GM21737 (cell line): ENCODE results near the gene ANO8.

ENCODE experiments used
- ATAC-seq: cut with Tn5 transposase; IDR thresholded peaks from one replicate; pipeline ENCODE4 v1.9.1; 2021; ENCODE audit warnings: mild to moderate bottlenecking, moderate library complexity; ENCODE audit not compliant: unreplicated experiment

ANO8 gene

DNA sequence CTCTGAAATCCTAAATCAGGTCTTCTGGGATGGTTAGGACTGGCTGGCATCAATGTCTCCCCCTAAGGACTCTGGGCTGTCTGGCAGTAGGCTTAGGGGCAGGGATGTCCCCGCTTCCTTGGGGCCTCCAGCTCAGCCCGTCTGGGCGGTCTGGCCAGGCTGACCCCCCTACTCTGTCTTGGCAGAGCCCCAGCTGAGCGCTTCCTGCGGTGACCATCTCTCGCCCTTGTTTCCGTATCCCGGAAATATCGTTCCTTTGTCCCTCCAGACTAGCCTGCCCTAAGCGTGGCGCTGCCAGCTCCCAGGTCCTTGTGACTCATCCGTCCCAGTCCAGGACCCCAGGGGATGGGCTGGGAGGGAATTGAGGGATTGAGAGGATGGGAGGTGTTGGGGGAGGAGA lies 14.0 kb upstream of the ANO8 start:
- ATAC-seq, result no peak

DNA sequence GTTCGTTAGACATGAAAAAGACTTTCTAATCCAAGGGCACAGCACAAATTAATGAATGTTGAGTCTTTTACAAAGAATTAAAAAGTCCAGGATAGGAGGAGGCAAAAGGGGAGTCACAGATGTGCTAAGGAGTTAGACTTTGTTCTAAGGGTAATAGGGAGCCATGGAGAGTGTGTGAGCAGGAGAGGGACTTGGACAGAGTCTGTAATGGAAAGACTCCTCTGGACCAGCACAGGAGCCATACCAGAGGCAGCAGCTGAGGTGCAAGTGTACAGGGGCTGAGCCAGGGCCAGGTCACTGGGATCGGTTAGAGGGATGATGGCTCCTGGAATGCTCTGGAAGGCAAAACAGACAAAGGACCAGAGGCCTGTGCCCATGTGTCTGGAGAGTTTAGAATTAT lies 13.2 kb upstream of the ANO8 start:
- ATAC-seq, result no peak

- ATAC-seq, result no peak
These were observed 12.7 kb upstream of the ANO8 start for GRCh38 chr19:17347361-17347760.

DNA sequence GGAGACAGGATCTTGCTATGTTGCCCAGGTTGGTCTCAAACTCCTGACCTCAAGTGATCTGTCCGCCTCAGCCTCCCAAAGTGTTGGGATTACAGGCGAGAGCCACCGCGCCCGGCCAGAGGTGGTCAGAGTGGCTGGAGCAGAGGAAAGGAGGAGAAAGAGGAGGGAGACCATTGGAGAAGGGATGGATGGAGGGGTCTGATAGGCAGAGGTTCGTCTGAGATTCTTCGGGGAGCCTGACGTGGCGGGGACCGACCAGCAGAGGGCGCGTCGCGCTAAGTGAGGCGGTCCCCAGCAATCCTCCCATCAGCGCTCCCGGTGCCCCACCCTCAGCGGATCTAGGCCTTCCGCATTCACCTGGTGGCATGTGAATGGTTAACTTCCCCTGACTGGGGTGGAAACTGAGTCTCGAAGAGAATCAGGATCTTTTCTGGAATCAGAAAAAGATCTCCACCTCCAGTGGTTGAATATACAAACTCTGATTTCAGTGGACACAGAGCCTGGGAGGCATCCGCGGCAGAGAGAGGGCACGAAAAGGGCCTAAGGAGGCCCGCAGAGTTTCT lies 11.5 kb upstream of the ANO8 start:
- ATAC-seq, result no peak

- ATAC-seq, result no peak
These were observed 7.2 kb upstream of the ANO8 start for GRCh38 chr19:17341845-17342244.

GRCh38 chr19:17341386-17341785 lies 6.7 kb upstream of the ANO8 start:
- ATAC-seq, result no peak

DNA sequence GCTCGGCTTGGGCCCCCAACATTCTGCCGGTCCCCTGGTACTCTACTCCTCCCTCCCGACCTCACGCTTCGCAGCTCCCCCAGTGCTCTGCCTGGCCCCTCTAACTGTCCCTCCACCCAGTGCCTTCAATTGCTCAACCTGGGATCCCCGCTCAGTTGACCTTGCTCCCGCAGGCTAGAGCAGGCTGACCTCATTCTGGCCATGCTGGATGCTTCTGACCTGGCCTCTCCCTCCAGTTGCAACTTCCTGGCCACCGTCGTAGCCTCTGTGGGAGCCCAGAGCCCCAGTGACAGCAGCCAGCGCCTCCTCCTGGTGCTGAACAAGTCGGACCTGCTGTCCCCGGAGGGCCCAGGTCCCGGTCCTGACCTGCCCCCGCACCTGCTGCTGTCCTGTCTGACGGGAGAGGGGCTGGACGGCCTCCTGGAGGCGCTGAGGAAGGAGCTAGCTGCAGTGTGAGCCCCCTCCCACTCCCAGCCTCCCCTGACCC lies 6.3 kb upstream of the ANO8 start:
- ATAC-seq, result no peak

DNA sequence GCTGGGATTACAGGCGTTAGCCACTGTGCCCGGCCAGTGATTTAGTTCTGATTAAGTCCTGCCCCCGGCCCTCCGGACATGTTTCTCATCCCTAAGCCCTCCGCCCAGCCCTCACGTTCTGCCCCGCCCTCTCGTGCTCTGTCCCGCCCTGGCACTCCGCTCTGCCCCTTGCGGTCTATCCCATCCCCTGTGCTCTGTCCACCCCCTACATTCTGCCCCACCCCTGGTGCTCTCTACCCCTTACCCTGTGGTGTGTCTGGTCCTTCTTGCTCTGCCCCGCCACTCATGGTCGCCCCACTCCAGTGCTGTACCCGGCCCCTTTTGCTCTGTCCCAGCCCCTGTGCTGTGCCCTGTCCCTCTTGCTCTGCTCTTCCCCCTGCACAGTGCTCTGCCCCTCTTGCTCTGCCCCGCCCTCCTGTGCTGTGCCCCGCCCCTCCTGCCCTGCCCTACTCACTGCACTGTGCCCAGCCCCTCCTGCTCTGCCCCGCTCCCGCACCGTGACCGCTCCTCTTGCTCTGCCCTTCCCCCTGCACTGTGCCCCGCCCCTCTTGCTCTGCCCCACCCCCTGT lies 5.7 kb upstream of the ANO8 start:
- ATAC-seq, result no peak

DNA sequence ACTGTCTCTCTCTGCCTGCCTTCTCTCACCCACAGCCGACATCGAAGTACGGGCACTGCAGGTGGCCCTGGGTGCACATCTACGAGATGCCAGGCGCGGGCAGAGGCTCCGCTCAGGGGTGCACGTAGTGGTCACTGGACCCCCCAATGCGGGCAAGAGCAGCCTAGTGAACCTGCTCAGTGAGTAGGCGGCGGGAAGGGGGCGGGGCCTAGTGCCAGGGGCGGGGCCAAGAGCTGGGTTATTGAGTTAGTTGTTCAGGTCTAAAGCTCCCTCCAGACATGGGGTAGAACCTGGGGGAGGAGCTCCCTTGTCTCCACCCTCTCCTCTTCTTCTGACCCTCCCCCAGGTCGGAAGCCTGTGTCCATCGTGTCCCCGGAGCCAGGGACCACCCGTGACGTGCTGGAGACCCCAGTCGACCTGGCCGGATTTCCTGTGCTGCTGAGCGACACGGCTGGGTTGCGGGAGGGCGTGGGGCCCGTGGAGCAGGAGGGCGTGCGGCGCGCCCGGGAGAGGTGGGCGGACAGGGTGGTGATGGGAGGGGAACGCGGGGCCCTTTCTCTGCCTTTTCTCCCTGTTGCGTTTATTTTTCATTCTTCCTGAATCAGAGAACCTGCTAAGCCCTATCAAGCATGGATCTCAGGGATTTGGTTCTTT lies 4.6 kb upstream of the ANO8 start:
- no peak for ATAC-seq

DNA sequence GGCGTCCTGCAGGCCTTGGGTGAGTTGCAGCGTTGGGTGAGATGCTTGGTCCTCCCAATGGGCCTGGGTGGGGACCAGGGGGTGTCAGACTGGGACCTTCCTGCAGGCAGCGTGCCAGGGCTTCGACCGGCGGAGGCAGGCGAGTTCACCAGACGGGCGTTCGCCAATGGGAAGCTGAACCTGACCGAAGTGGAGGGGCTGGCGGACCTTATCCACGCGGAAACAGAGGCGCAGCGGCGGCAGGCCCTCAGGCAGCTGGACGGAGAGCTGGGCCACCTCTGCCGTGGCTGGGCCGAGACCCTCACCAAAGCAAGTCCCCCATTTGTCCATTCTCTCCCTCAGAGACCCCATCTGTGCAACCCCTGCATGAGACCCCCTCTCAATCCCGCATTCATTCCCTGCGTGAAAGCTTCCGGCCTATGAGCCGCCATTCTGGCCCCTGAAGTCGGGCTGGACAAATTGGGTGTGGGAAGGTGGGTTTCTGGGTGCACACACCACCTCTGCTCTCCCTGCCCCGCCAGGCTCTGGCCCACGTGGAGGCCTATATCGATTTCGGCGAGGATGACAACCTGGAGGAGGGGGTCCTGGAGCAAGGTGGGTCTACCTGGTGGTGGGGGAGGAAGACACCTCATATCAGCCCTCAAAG lies 3.9 kb upstream of the ANO8 start:
- ATAC-seq, result no peak

- no peak for ATAC-seq
These were observed 3.2 kb upstream of the ANO8 start for GRCh38 chr19:17337675-17338432.

DNA sequence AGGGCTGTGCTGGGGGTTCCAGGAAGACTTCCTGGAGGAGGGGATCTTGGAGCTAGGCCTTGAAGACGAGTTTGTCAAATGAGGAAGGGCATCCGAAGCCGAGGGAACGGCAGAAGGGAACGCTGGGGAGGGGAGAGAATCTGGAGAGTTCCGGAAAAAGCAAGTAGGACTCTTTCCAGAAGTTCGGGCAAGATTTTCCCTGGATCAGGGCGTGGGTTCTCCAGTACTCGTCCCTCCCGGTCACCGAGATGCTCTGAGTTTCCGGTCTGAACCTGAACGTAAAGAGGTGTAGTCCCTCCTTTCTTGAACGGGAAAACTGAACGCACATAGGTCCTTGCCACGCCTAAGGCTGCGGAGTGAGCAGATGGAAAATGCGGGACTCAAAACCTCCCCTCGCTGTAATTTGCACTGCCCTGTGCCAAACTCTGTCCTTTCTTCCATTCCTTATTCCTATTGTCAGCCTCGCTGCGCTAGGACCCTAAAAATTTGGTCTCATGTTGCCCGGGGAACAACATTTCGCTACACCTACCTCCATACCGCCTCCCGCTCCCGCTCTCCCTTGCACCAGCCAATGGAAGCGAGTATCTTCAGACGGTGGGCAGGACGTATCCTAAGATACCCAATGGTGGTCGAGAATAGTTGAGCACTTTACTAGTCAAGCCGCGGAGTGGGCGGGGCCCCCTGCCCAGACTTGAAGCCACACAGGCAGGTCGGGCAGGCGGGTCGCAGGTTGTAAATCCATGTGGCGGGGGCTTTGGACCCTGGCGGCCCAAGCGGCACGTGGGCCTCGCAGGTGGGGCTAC lies 2.4 kb upstream of the ANO8 start, which contains the start of gene GTPBP3:
GTPBP3 (plus strand) TSS at position 682 of the 803 bp plus-strand sequence; CDS start at position 741, 59 bp downstream.
- peak; percentile 67 for ATAC-seq

- no peak for ATAC-seq
These were observed 920 bp upstream of the ANO8 start for GRCh38 chr19:17335575-17335974.

DNA sequence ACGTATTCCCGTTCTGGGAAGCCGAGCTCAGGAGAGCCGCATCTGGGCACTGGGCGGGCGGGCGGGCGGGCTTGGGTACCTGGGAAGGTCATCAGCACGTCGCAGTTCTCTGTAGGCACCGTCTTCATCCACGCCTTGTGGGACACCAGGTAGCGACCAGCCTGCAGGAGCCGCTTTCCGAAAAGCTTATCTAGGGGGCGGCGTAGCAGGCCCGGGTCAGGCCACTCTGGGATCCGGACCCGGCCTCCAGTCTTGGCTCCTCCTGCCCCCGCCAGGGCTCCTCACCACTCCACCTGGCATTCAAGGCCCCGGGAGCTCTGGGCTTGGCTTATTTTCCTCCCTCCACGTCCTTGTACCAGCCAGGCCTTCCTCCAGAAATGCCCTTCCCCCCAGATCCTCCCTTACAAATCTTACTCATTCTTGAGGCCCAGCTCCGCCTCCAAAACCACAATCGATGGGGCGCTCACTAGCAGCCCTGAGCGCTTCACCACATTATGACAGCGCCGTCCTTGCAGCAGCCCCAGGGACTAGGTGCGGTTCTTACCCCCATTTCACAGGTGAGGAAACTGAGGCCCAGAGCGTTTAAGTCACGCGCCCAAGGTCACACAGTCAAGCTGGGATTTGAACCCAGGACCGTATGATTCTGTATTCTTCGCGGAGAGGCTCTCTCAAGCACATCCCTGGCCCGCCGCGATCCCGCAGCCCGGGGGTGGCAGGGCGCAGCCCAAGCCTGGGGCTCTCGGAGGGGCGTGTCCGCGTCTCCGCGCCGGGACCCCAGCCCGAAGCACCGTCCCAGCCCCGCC lies 843 bp downstream of the ANO8 start:
- no peak for ATAC-seq

- ATAC-seq, result no peak
These were observed 1.7 kb downstream of the ANO8 start for GRCh38 chr19:17332677-17333581.

DNA sequence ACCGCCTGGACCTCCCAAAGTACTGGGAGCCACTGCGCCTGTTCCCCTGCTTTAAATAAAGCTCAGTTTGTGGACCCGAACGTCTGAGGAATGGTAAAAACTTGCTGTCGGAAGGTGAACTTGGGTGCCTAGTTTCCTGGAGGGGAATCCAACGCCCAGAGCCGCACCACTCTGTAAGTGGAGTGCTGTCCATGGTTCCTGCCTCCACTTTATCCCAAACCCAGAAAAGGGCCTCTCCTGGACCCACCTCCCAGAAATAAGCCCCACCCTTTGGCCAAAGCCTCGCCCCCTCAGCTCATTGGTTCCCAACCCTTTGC lies 2.3 kb downstream of the ANO8 start:
- no peak for ATAC-seq

DNA sequence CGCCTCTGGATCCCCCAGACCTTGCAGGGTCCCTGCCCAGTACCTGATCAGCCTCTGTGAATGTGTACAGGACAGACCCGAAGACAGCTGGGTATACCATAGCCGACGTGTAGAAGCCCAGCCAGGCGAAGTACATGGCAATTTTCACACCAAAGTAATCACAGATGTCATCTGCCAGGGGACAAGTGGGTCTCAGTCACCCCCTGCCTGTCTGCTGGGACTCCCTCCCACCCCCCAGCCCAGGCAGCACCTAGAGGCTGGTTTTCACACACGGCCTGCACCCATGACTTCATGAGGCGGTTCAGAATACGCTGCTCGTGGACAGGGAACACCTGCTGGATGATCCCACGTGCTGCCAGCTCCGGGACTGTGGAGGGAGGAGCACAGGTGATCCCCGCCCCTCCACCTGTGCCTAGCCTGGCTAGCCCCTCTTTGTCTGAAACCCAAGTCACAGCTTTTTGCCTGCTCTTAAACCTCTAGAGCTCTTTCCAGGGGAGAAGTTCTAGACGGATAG lies 3.6 kb downstream of the ANO8 start:
- no peak for ATAC-seq

DNA sequence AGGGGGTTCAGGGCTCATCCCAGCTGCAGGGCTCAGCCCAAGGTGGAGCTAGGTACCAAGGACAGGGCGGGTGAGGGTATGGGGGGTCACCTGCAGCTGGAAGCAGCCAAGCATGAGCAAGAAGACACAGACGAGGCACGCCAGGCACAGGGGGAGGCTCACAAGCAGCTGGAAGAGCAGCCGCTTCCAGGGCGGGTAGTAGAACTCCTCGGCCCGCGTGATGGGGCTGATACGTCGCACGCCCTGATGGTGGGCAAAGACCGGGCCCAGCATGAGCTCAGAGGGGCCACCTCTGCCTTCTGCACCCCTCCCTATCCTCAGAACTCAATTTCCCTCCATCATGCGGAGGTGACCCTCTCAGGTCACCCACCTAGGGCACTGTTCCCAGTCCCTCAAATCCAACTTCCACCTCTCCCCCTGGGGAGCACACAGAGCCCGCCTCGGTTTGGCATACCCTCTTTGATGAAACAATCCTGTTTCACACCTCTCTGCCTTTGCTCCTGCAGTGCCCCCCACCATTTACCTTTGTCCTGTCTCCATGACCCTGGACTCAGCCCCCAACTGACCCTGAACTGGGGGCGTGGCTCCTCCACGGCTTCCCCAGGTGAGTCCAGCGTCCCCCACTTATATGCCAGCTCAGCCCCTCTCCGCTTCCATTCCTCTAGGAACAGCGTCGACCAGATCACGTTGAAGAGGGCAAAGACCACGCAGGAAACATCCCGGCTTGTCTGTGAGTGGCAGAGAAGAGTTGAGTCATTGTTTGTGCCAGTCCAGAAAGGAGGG lies 4.2 kb downstream of the ANO8 start:
- ATAC-seq, result no peak
